ENCODE data around the gene TDRD15. TPM values are rescaled to one million over a fixed set of nuclear protein-coding genes. Genes with fewer than 3 reads are reported as not detected.

Gene TDRD15
- total RNA-seq, 1 donor from 2014 or later, result 0.05 TPM

DNA sequence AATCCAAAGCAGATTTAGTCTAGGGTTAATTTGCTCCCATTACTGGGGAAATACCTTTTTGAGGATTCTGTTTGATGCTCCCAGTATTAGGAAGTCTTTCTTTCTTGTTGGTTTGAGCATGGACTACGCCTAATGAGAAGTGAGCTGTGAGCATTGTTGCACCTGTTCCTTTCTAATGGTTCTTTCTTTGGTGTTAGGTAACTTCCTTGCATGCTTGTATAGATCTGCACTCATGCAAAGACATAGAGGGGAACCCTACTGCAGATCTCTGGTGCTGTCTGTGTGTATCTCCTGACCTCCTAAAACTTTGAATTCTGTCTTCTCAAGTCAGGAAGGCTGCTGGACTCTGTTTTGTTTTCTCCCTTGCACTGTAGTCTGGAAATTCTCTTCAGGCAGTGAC, 12.8 kb upstream of the TDRD15 start:
- DNase-seq (ENCODE audit: low spot score), result no peak
- no peaks in the 10 kb centered on the region for H3K36me3 Mint-ChIP-seq (ENCODE audit: low read depth, unreplicated experiment)
- H3K27ac Mint-ChIP-seq (ENCODE audit: unreplicated experiment), result no peak overlapping the region
- TF ChIP-seq, protein P1, sequence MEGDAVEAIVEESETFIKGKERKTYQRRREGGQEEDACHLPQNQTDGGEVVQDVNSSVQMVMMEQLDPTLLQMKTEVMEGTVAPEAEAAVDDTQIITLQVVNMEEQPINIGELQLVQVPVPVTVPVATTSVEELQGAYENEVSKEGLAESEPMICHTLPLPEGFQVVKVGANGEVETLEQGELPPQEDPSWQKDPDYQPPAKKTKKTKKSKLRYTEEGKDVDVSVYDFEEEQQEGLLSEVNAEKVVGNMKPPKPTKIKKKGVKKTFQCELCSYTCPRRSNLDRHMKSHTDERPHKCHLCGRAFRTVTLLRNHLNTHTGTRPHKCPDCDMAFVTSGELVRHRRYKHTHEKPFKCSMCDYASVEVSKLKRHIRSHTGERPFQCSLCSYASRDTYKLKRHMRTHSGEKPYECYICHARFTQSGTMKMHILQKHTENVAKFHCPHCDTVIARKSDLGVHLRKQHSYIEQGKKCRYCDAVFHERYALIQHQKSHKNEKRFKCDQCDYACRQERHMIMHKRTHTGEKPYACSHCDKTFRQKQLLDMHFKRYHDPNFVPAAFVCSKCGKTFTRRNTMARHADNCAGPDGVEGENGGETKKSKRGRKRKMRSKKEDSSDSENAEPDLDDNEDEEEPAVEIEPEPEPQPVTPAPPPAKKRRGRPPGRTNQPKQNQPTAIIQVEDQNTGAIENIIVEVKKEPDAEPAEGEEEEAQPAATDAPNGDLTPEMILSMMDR (IDR thresholded peaks at IDR 0.05; ENCODE audit: unreplicated experiment), result no peak
- H3K4me3 Mint-ChIP-seq (ENCODE audit: unreplicated experiment), result no peak overlapping the region
- H3K4me1 Mint-ChIP-seq (ENCODE audit: unreplicated experiment), result peaks cover 17% of the 10 kb centered on the region
- peaks cover 1% of the 10 kb centered on the region for H3K27me3 Mint-ChIP-seq (ENCODE audit: unreplicated experiment)
- no peaks in the 10 kb centered on the region for H3K9me3 Mint-ChIP-seq (ENCODE audit: unreplicated experiment)

DNA sequence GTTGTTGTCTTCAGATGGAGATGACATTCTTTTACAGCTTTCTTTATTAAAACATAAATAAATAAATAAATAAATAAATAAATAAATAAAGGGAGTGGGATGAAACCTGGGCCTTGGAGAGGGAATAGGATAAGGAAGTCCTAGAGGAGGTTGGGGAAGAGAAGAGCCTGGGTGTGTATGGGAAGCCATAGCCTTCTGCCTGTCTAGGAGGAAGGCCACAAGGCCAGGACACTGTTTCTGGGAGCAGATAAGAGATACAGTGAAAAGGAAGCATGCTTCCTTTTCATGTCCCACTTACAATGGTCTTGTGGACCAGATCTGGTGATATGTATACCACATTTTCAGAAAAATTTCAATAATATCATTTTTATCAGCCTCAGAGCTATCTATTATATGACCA, 6.1 kb upstream of the TDRD15 start:
- TF ChIP-seq, protein P1 (IDR thresholded peaks at IDR 0.05; ENCODE audit: unreplicated experiment), result no peak
- Mint-ChIP-seq H3K9me3 (ENCODE audit: unreplicated experiment) (no peaks in the 10 kb centered on the region), H3K4me1 (ENCODE audit: unreplicated experiment) (peaks cover 23% of the 10 kb centered on the region), H3K4me3 (ENCODE audit: unreplicated experiment) (no peak overlapping the region), H3K27ac (ENCODE audit: unreplicated experiment) (no peak overlapping the region), H3K27me3 (ENCODE audit: unreplicated experiment) (peaks cover 2% of the 10 kb centered on the region), H3K36me3 (ENCODE audit: low read depth, unreplicated experiment) (no peaks in the 10 kb centered on the region)
- no peak for DNase-seq (ENCODE audit: low spot score)

DNA sequence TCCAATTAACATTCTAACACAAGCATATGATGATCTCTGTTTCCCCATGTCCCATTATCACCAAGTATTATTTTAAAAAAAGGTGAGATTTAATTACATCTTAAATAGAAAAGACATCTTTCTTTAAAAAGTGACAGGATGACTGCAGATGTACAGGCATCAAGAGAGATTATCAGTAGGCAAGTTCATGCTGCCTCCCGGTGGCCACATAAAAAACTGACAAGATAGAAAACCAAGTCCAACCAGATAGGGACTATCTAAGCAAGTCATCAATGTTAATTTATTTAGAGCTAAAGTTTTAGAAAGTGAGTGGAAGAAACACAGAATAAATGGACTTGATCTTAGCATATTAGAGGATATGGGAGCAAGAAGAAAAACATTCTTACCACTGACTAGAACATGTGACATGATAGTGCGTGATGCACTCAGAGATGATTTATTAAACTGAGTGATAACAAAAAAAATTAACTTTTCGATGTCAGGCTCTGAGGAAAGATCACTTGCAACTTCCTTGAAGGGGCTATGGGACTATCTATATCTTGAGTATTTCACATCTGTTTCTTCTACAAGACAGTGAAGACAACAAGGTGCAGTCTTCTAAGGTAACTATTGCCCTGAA, 5.4 kb upstream of the TDRD15 start:
- H3K27me3 Mint-ChIP-seq (ENCODE audit: unreplicated experiment), result peaks cover 2% of the 10 kb centered on the region
- H3K4me1 Mint-ChIP-seq (ENCODE audit: unreplicated experiment), result peaks cover 23% of the 10 kb centered on the region
- H3K4me3 Mint-ChIP-seq (ENCODE audit: unreplicated experiment), result no peak overlapping the region
- no peaks in the 10 kb centered on the region for H3K9me3 Mint-ChIP-seq (ENCODE audit: unreplicated experiment)
- DNase-seq (ENCODE audit: low spot score), result peak; percentile 38
- no peaks in the 10 kb centered on the region for H3K36me3 Mint-ChIP-seq (ENCODE audit: low read depth, unreplicated experiment)
- TF ChIP-seq, protein P1 (IDR thresholded peaks at IDR 0.05; ENCODE audit: unreplicated experiment), result peak; percentile 39
- no peak overlapping the region for H3K27ac Mint-ChIP-seq (ENCODE audit: unreplicated experiment)

DNA sequence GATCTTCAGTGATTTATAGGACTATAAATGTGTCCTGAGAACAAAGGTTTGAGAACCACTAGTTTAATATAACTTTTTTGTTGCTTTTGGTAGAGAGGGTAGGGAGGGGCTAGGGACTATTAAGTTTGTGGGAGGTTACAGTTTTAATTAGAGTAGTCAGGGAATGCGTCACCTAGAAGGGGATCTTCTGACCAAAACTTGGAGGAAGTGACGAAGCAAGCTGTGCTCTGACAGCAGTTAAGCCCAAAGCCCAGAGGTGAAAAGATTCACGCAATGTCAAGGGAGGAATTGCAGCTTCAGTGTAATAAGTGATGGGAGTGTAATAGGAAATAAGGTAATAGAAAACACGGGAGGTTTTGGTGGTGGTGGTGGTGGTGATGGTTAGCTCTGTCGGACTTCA, 8.1 kb downstream of the TDRD15 start:
- no peak for DNase-seq (ENCODE audit: low spot score)
- H3K27ac Mint-ChIP-seq (ENCODE audit: unreplicated experiment), result no peak overlapping the region
- no peaks in the 10 kb centered on the region for H3K4me1 Mint-ChIP-seq (ENCODE audit: unreplicated experiment)
- H3K27me3 Mint-ChIP-seq (ENCODE audit: unreplicated experiment), result no peaks in the 10 kb centered on the region
- TF ChIP-seq, protein P1 (IDR thresholded peaks at IDR 0.05; ENCODE audit: unreplicated experiment), result no peak
- H3K4me3 Mint-ChIP-seq (ENCODE audit: unreplicated experiment), result no peak overlapping the region
- no peaks in the 10 kb centered on the region for H3K9me3 Mint-ChIP-seq (ENCODE audit: unreplicated experiment)
- H3K36me3 Mint-ChIP-seq (ENCODE audit: low read depth, unreplicated experiment), result no peaks in the 10 kb centered on the region

DNA sequence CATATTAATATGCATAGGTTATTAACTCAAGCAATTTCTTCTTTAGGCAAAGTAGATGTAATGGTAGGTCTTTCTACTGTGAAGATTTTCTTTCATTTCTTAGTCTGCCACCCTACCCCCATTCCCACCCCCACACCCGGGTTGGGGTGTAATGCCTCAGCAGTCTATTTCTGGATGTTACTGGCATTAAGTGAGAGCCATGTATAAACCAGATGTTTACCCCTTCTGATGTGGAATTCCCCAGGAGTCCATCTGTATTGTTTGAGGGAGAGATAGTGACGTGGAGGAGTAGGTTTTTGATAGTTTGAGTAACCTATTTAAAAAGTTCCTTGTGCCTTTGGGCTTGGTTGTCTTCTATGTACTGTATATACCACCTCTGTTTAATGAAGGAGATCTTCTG, 11.8 kb downstream of the TDRD15 start:
- Mint-ChIP-seq H3K4me1 (ENCODE audit: unreplicated experiment) (no peaks in the 10 kb centered on the region), H3K27ac (ENCODE audit: unreplicated experiment) (no peak overlapping the region), H3K9me3 (ENCODE audit: unreplicated experiment) (no peaks in the 10 kb centered on the region), H3K4me3 (ENCODE audit: unreplicated experiment) (no peak overlapping the region), H3K36me3 (ENCODE audit: low read depth, unreplicated experiment) (no peaks in the 10 kb centered on the region), H3K27me3 (ENCODE audit: unreplicated experiment) (no peaks in the 10 kb centered on the region)
- TF ChIP-seq, protein P1 (IDR thresholded peaks at IDR 0.05; ENCODE audit: unreplicated experiment), result no peak
- no peak for DNase-seq (ENCODE audit: low spot score)

All from endothelial cell (in vitro differentiated cells).